SK-N-MC (cell line): ENCODE results near the gene NINJ2.

Experiments
- EZH2 ChIP-seq: fragments of 200-600 bp; sonication (generic); IDR thresholded peaks from one replicate; pipeline ENCODE4 v1.6.1; 2017; ENCODE audit warnings: antibody characterized with exemption
- POLR2AphosphoS5 ChIP-seq: IDR thresholded peaks from 2 replicates; pipeline ENCODE4 v1.6.1; 2012; ENCODE audit warnings: mild to moderate bottlenecking, low read depth, low read length, borderline replicate concordance

- no peak for TF ChIP-seq POLR2AphosphoS5
- no peak for TF ChIP-seq EZH2
These were observed 116.9 kb downstream of the NINJ2 start for GRCh38 chr12:546265-546919.
